ENCODE data around the gene WWP2. TPM values are rescaled to one million over a fixed set of nuclear protein-coding genes. Genes with fewer than 3 reads are reported as not detected.

The WWP2 gene
- polyA plus RNA-seq, 3 donors, result 29.6 to 54.4 (median 46.0) TPM

DNA sequence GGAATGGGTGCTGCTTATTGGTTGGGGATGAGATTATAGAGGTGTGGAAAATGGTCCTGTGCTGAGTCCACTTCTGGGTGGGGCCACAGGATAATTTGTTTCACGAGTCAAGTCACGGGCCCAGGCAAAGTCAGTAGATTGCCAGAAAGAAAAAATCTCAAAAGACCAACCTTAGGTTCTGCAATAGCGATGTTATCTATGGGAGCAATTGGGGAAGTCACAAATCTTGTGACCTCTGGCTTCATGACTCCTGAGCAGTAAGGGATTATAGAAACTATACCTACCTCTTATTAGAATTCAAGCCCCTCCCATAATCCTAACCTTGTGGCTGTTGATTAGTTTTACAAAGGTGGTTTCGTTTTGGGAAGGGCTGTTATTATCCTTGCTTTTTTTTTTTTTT lies 31.4 kb downstream of the WWP2 start:
- peaks cover 0 to 2% (median 0%) of the 10 kb centered on the region in 7 donors for H3K9me3 Mint-ChIP-seq
- no peaks in the 10 kb centered on the region for H3K4me1 ChIP-seq (ENCODE audit: control insufficient read depth in 1 of 2, insufficient read depth in 2 of 2, low read length in 2 of 2)
- no CpG with 5 or more reads among the region's 4 CpGs for WGBS (ENCODE audit: insufficient coverage)
- peaks cover 89% of the 10 kb centered on the region for H4K20me1 ChIP-seq (ENCODE audit: insufficient read depth, low read length)
- no peak overlapping the region for H3K4me3 ChIP-seq (replicated peaks in 1 of 3; ENCODE audit: low read depth in 2 of 3, low read length in 3 of 3)
- no peak overlapping the region for H3K4me2 ChIP-seq (replicated peaks; ENCODE audit: extremely low read depth, low read length, poor library complexity, severe bottlenecking)
- H3K79me2 ChIP-seq (ENCODE audit: insufficient read depth, low read length), result peaks cover 25% of the 10 kb centered on the region
- no peak overlapping the region for H3K9ac ChIP-seq (ENCODE audit: insufficient read depth, low read length, poor library complexity, severe bottlenecking)
- H3K9me3 ChIP-seq (replicated peaks in 1 of 2; ENCODE audit: control insufficient read depth in 1 of 2, insufficient read depth in 1 of 2, low read length in 2 of 2), result no peaks in the 10 kb centered on the region
- H3K36me3 ChIP-seq (replicated peaks in 1 of 2; ENCODE audit: control insufficient read depth in 1 of 2, insufficient read depth in 2 of 2, low read length in 2 of 2), result peaks cover 44 to 88% of the 10 kb centered on the region in 2 donors
- no peak overlapping the region for H3K27ac ChIP-seq (ENCODE audit: low read depth in 1 of 2, low read length in 2 of 2)
- no peaks in the 10 kb centered on the region for H3K27me3 ChIP-seq (ENCODE audit: control insufficient read depth in 2 of 2, insufficient read depth in 2 of 2, low read length in 2 of 2)
- peaks cover 41 to 75% of the 10 kb centered on the region in 2 donors for H3K36me3 Mint-ChIP-seq
- no peak for TF ChIP-seq CTCF (IDR thresholded peaks at IDR 0.05)
- intact Hi-C loops (cut with micrococcal nuclease), result no loop called here
- H3K4me3 Mint-ChIP-seq, result no peak overlapping the region
- no peak overlapping the region for H2AFZ ChIP-seq (ENCODE audit: insufficient read depth, low read depth, low read length, poor library complexity, severe bottlenecking)
- DNase-seq, result no peak
- H3K27ac Mint-ChIP-seq, result peak overlapping the region in 2 of 7 donors; percentile 2 to 9
- H3K27me3 Mint-ChIP-seq (ENCODE audit: low read depth in 3 of 3), result no peaks in the 10 kb centered on the region
- peaks cover 2% of the 10 kb centered on the region for H3K4me1 Mint-ChIP-seq

- Mint-ChIP-seq H3K4me3 (no peak overlapping the region), H3K27me3 (ENCODE audit: low read depth in 3 of 3) (no peaks in the 10 kb centered on the region), H3K9me3 (peaks cover 0 to 2% (median 0%) of the 10 kb centered on the region in 7 donors), H3K4me1 (peaks cover 2% of the 10 kb centered on the region), H3K36me3 (peaks cover 46 to 76% of the 10 kb centered on the region in 2 donors), H3K27ac (no peak overlapping the region)
- Histone ChIP-seq H3K4me3 (replicated peaks in 1 of 3; ENCODE audit: low read depth in 2 of 3, low read length in 3 of 3) (no peak overlapping the region), H2AFZ (ENCODE audit: insufficient read depth, low read depth, low read length, poor library complexity, severe bottlenecking) (no peak overlapping the region), H3K9me3 (replicated peaks in 1 of 2; ENCODE audit: control insufficient read depth in 1 of 2, insufficient read depth in 1 of 2, low read length in 2 of 2) (no peaks in the 10 kb centered on the region), H3K4me1 (ENCODE audit: control insufficient read depth in 1 of 2, insufficient read depth in 2 of 2, low read length in 2 of 2) (no peaks in the 10 kb centered on the region), H3K9ac (ENCODE audit: insufficient read depth, low read length, poor library complexity, severe bottlenecking) (no peak overlapping the region), H3K79me2 (ENCODE audit: insufficient read depth, low read length) (peaks cover 25% of the 10 kb centered on the region), H3K4me2 (replicated peaks; ENCODE audit: extremely low read depth, low read length, poor library complexity, severe bottlenecking) (no peak overlapping the region), H3K27me3 (ENCODE audit: control insufficient read depth in 2 of 2, insufficient read depth in 2 of 2, low read length in 2 of 2) (no peaks in the 10 kb centered on the region), H3K27ac (ENCODE audit: low read depth in 1 of 2, low read length in 2 of 2) (no peak overlapping the region), H4K20me1 (ENCODE audit: insufficient read depth, low read length) (peaks cover 83% of the 10 kb centered on the region), H3K36me3 (replicated peaks in 1 of 2; ENCODE audit: control insufficient read depth in 1 of 2, insufficient read depth in 2 of 2, low read length in 2 of 2) (peaks cover 47 to 88% of the 10 kb centered on the region in 2 donors)
- no CpG with 5 or more reads among the region's 2 CpGs for WGBS (ENCODE audit: insufficient coverage)
- no peak for TF ChIP-seq CTCF (IDR thresholded peaks at IDR 0.05)
- DNase-seq, result no peak
- intact Hi-C loops (cut with micrococcal nuclease), result no loop called here
These were observed 32.4 kb downstream of the WWP2 start for GRCh38 chr16:69794486-69794885.
